RWPE2 (cell line): ENCODE measurements around the gene ERICH6B.

Experiments used
- ATAC-seq: fragments of 200-7000 bp; cut with Tn5 transposase; 3 replicates; pipeline ENCODE4 v1.9.1; 2021; ENCODE audit warnings: low read depth
- DNase-seq: peaks from one replicate; pipeline ENCODE4 v3.0.0-alpha.2; 2020; ENCODE audit warnings: low spot score
- H3K27ac ChIP-seq: fragments of 450-650 bp; 2 replicates; pipeline ENCODE4 v1.5.1; 2017; ENCODE audit warnings: mild to moderate bottlenecking; ENCODE audit not compliant: poor library complexity, severe bottlenecking
- H3K27me3 ChIP-seq: fragments of 250-450 bp; sonication (Bioruptor Pico); 2 replicates; pipeline ENCODE4 v1.5.1; 2021; ENCODE audit warnings: mild to moderate bottlenecking, moderate library complexity; ENCODE audit not compliant: insufficient read depth, poor library complexity, severe bottlenecking
- H3K36me3 ChIP-seq: fragments of 250-450 bp; sonication (Bioruptor Pico); 2 replicates; pipeline ENCODE4 v1.5.1; 2020; ENCODE audit warnings: low read depth, mild to moderate bottlenecking, moderate library complexity
- H3K4me1 ChIP-seq: fragments of 250-450 bp; sonication (Bioruptor Pico); 2 replicates; pipeline ENCODE4 v1.5.1; 2021; ENCODE audit warnings: mild to moderate bottlenecking, moderate library complexity; ENCODE audit not compliant: insufficient read depth, poor library complexity, severe bottlenecking
- H3K4me3 ChIP-seq: fragments of 250-450 bp; sonication (Bioruptor Pico); 2 replicates; pipeline ENCODE4 v1.5.1; 2021; ENCODE audit warnings: mild to moderate bottlenecking, moderate library complexity; ENCODE audit not compliant: severe bottlenecking
- H3K9me3 ChIP-seq: fragments of 250-450 bp; sonication (Bioruptor Pico); 2 replicates; pipeline ENCODE4 v1.5.1; 2021; ENCODE audit warnings: mild to moderate bottlenecking, moderate library complexity; ENCODE audit not compliant: severe bottlenecking
- CTCF ChIP-seq: fragments of 450-650 bp; IDR thresholded peaks from one replicate; pipeline ENCODE4 v1.5.1; 2017; ENCODE audit warnings: mild to moderate bottlenecking, moderate library complexity; ENCODE audit not compliant: poor library complexity, severe bottlenecking

Gene ERICH6B

GRCh38 chr13:45598597-45598996 lies 16.9 kb downstream of the ERICH6B start:
- no peaks in the 10 kb centered on the region for H3K9me3 ChIP-seq
- ATAC-seq (no peak), DNase-seq (no peak)
- H3K4me3 ChIP-seq: no peak overlapping the region
- no peak for TF ChIP-seq CTCF
- H3K36me3 ChIP-seq: no peaks in the 10 kb centered on the region
- H3K27me3 ChIP-seq: no peaks in the 10 kb centered on the region
- no peak overlapping the region for H3K27ac ChIP-seq
- no peaks in the 10 kb centered on the region for H3K4me1 ChIP-seq

GRCh38 chr13:45596800-45597475 lies 18.6 kb downstream of the ERICH6B start:
- no peak for TF ChIP-seq CTCF
- Histone ChIP-seq H3K4me1 (no peaks in the 10 kb centered on the region), H3K27me3 (no peaks in the 10 kb centered on the region), H3K36me3 (no peaks in the 10 kb centered on the region), H3K27ac (no peak overlapping the region), H3K4me3 (no peak overlapping the region), H3K9me3 (no peaks in the 10 kb centered on the region)
- DNase-seq (no peak), ATAC-seq (no peak)

- Histone ChIP-seq H3K27ac (no peak overlapping the region), H3K4me1 (no peaks in the 10 kb centered on the region), H3K27me3 (no peaks in the 10 kb centered on the region), H3K9me3 (no peaks in the 10 kb centered on the region), H3K36me3 (no peaks in the 10 kb centered on the region), H3K4me3 (no peak overlapping the region)
- no peak for TF ChIP-seq CTCF
- ATAC-seq (no peak), DNase-seq (no peak)
Measured at GRCh38 chr13:45595965-45596364, 19.6 kb downstream of the ERICH6B start.

GRCh38 chr13:45594764-45595163 lies 20.8 kb downstream of the ERICH6B start:
- Histone ChIP-seq H3K4me1 (no peaks in the 10 kb centered on the region), H3K9me3 (no peaks in the 10 kb centered on the region), H3K4me3 (no peak overlapping the region), H3K27me3 (no peaks in the 10 kb centered on the region), H3K27ac (no peak overlapping the region), H3K36me3 (no peaks in the 10 kb centered on the region)
- no peak for TF ChIP-seq CTCF
- DNase-seq (no peak), ATAC-seq (no peak)

- no peaks in the 10 kb centered on the region for H3K4me1 ChIP-seq
- ATAC-seq (no peak), DNase-seq (no peak)
- no peak overlapping the region for H3K27ac ChIP-seq
- no peaks in the 10 kb centered on the region for H3K9me3 ChIP-seq
- no peaks in the 10 kb centered on the region for H3K27me3 ChIP-seq
- H3K4me3 ChIP-seq: no peak overlapping the region
- no peak for TF ChIP-seq CTCF
- H3K36me3 ChIP-seq: no peaks in the 10 kb centered on the region
Measured at GRCh38 chr13:45594227-45594626, 21.3 kb downstream of the ERICH6B start.
